ENCODE results near the gene DNAJC18. TPM values are rescaled to one million over a fixed set of nuclear protein-coding genes. Genes with fewer than 3 reads are reported as not detected.
A peak's percentile ranks its signal among the peaks of the same experiment; 100 is the strongest.

Gene DNAJC18
- total RNA-seq, 4 donors from 2014 or later: 8.3 to 15.4 (median 13.4) TPM

GRCh38 chr5:139402561-139403158 lies 36.7 kb downstream of the DNAJC18 start:
- WGBS: 71% methylated on average over 7 of the region's 7 CpGs
- H3K27me3 ChIP-seq: no peaks in the 10 kb centered on the region
- H3K4me3 ChIP-seq: peak overlapping the region in 1 of 4 donors; percentile 54
- intact Hi-C loops (cut with DNase I): no loop called here
- peak overlapping the region; percentile 86 to 93 (median 88) for H3K27ac ChIP-seq (replicated peaks in 1 of 4)
- peaks cover 0 to 17% (median 3%) of the 10 kb centered on the region in 4 donors for H3K36me3 ChIP-seq
- no peak for DNase-seq (ENCODE audit: extremely low spot score)
- H3K9me3 ChIP-seq: no peaks in the 10 kb centered on the region
- peaks cover 14 to 28% (median 19%) of the 10 kb centered on the region in 4 donors for H3K4me1 ChIP-seq
- TF ChIP-seq CTCF (IDR thresholded peaks at IDR 0.05) (peak in 1 of 3 experiments; percentile 30), POLR2AphosphoS5 (IDR thresholded peaks at IDR 0.05) (no peak), EP300 (IDR thresholded peaks at IDR 0.05) (no peak), POLR2A (IDR thresholded peaks at IDR 0.05; ENCODE audit: low read depth) (no peak)

- H3K27me3 ChIP-seq: no peaks in the 10 kb centered on the region
- peaks cover 0 to 17% (median 3%) of the 10 kb centered on the region in 4 donors for H3K36me3 ChIP-seq
- peaks cover 14 to 39% (median 19%) of the 10 kb centered on the region in 4 donors for H3K4me1 ChIP-seq
- no peak overlapping the region for H3K27ac ChIP-seq (replicated peaks in 1 of 4)
- intact Hi-C loops (cut with DNase I): no loop called here
- TF ChIP-seq POLR2AphosphoS5 (IDR thresholded peaks at IDR 0.05): no peak
- no peak for TF ChIP-seq EP300 (IDR thresholded peaks at IDR 0.05)
- TF ChIP-seq CTCF (IDR thresholded peaks at IDR 0.05): no peak
- TF ChIP-seq POLR2A (IDR thresholded peaks at IDR 0.05; ENCODE audit: low read depth): no peak
- WGBS: 94% methylated on average over 8 of the region's 10 CpGs
- H3K4me3 ChIP-seq: no peak overlapping the region
- no peak for DNase-seq (ENCODE audit: extremely low spot score)
- H3K9me3 ChIP-seq: no peaks in the 10 kb centered on the region
These were observed 37.8 kb downstream of the DNAJC18 start for GRCh38 chr5:139401546-139401945.

GRCh38 chr5:139399501-139400121 lies 39.7 kb downstream of the DNAJC18 start:
- H3K4me1 ChIP-seq: peaks cover 23 to 50% (median 34%) of the 10 kb centered on the region in 4 donors
- WGBS: 87% methylated on average over 6 of the region's 6 CpGs
- no peak for DNase-seq (ENCODE audit: extremely low spot score)
- H3K9me3 ChIP-seq: no peaks in the 10 kb centered on the region
- H3K27ac ChIP-seq (replicated peaks in 1 of 4): no peak overlapping the region
- intact Hi-C loops (cut with DNase I): no loop called here
- H3K4me3 ChIP-seq: no peak overlapping the region
- TF ChIP-seq POLR2AphosphoS5 (IDR thresholded peaks at IDR 0.05) (no peak), EP300 (IDR thresholded peaks at IDR 0.05) (no peak), CTCF (IDR thresholded peaks at IDR 0.05) (no peak), POLR2A (IDR thresholded peaks at IDR 0.05; ENCODE audit: low read depth) (no peak)
- peaks cover 0 to 9% (median 3%) of the 10 kb centered on the region in 4 donors for H3K27me3 ChIP-seq
- H3K36me3 ChIP-seq: peaks cover 0 to 17% (median 3%) of the 10 kb centered on the region in 4 donors

- H3K36me3 ChIP-seq: peaks cover 0 to 17% (median 3%) of the 10 kb centered on the region in 4 donors
- H3K27ac ChIP-seq (replicated peaks in 1 of 4): no peak overlapping the region
- intact Hi-C loops (cut with DNase I): no loop called here
- H3K4me1 ChIP-seq: peaks cover 22 to 54% (median 38%) of the 10 kb centered on the region in 4 donors
- TF ChIP-seq CTCF (IDR thresholded peaks at IDR 0.05) (no peak), POLR2AphosphoS5 (IDR thresholded peaks at IDR 0.05) (no peak), EP300 (IDR thresholded peaks at IDR 0.05) (no peak)
- no peak overlapping the region for H3K4me3 ChIP-seq
- H3K9me3 ChIP-seq: no peaks in the 10 kb centered on the region
- peaks cover 0 to 26% (median 6%) of the 10 kb centered on the region in 4 donors for H3K27me3 ChIP-seq
- 24% methylated on average over 6 of the region's 6 CpGs for WGBS
- no peak for DNase-seq (ENCODE audit: extremely low spot score)
These were observed 41.4 kb downstream of the DNAJC18 start for GRCh38 chr5:139397921-139398320.

All from esophagus muscularis mucosa (tissue), 4 donors.